HepG2 (cell line): ENCODE results near the gene ZNF792. TPM values are rescaled to one million over a fixed set of nuclear protein-coding genes. Genes with fewer than 3 reads are reported as not detected.
A peak's percentile ranks its signal among the peaks of the same experiment; 100 is the strongest.

Experiments used
- KAT8 ChIP-seq: IDR thresholded peaks from 2 replicates; pipeline ENCODE4 v1.6.1; 2016; ENCODE audit warnings: missing genetic modification reagents, missing compliant biosample characterization
- KDM4B ChIP-seq: sonication (generic); formaldehyde crosslinking; IDR thresholded peaks from 2 replicates; pipeline ENCODE4 v1.4.0; 2020; ENCODE audit warnings: missing genetic modification reagents
- MEIS2 ChIP-seq: sonication (generic); formaldehyde crosslinking; IDR thresholded peaks from 2 replicates; pipeline ENCODE4 v1.9.0; 2021; ENCODE audit warnings: mild to moderate bottlenecking, missing genetic modification reagents
- MTA1 ChIP-seq: sonication (generic); formaldehyde crosslinking; IDR thresholded peaks from 2 replicates; pipeline ENCODE4 v1.4.0; 2020; ENCODE audit warnings: missing genetic modification reagents, mild to moderate bottlenecking, borderline replicate concordance
- RBFOX2 ChIP-seq: fragments of 200-400 bp; formaldehyde crosslinking; IDR thresholded peaks from 2 replicates; pipeline ENCODE4 v1.6.1; 2017; ENCODE audit warnings: low read depth, mild to moderate bottlenecking, low read length
- ZNF180 ChIP-seq: sonication (generic); formaldehyde crosslinking; IDR thresholded peaks from 2 replicates; pipeline ENCODE4 v1.4.0; 2020; ENCODE audit warnings: low read depth, missing genetic modification reagents, borderline replicate concordance
- polyA plus RNA-seq, 8 experiments: library from polyadenylated mRNA; depleted of rRNA in 3 of 8; stranded (reverse) in 7 of 8; unstranded in 1 of 8; fragments of >200 nt; fragmentation: Illumina TruSeq in 4 of 8; extraction: Trizol in 4 of 8; gene quantifications; 2 replicates each; pipeline versions ENCODE4 v1.2.1 to v1.2.3, GENCODE V29; 2011 to 2016; ENCODE audit warnings: low read depth in 4 of 8, missing spikeins in 1 of 8, mixed read lengths in 1 of 8; ENCODE audit not compliant: insufficient read depth in 1 of 8
- total RNA-seq, 5 experiments: library from RNA; depleted of rRNA; stranded (reverse); fragments of >200 nt; fragmentation: Illumina TruSeq; extraction: Trizol; gene quantifications; 2 replicates each; pipeline ENCODE4 v1.2.3, GENCODE V29; 2016; ENCODE audit warnings: low read depth in 1 of 5
- TF ChIP-seq, protein P1 (sequence below): sonication (generic); formaldehyde crosslinking; IDR thresholded peaks from 2 replicates; pipeline ENCODE4 v1.4.0; 2020; ENCODE audit warnings: missing genetic modification reagents
- TF ChIP-seq, protein P2 (sequence below): sonication (generic); formaldehyde crosslinking; IDR thresholded peaks from 2 replicates; pipeline ENCODE4 v1.4.0; 2020; ENCODE audit warnings: low read depth, mild to moderate bottlenecking, missing genetic modification reagents
- TF ChIP-seq, protein P3 (sequence below): sonication (generic); formaldehyde crosslinking; IDR thresholded peaks from 2 replicates; pipeline ENCODE4 v1.4.0; 2020; ENCODE audit warnings: mild to moderate bottlenecking, missing genetic modification reagents, borderline replicate concordance

Gene ZNF792
- total and polyA plus RNA-seq, 2 of the 13 experiments (the other 11 are each of a cell fraction or from before 2014, with no cell fraction given) = 5.5 to 11.5 TPM

DNA sequence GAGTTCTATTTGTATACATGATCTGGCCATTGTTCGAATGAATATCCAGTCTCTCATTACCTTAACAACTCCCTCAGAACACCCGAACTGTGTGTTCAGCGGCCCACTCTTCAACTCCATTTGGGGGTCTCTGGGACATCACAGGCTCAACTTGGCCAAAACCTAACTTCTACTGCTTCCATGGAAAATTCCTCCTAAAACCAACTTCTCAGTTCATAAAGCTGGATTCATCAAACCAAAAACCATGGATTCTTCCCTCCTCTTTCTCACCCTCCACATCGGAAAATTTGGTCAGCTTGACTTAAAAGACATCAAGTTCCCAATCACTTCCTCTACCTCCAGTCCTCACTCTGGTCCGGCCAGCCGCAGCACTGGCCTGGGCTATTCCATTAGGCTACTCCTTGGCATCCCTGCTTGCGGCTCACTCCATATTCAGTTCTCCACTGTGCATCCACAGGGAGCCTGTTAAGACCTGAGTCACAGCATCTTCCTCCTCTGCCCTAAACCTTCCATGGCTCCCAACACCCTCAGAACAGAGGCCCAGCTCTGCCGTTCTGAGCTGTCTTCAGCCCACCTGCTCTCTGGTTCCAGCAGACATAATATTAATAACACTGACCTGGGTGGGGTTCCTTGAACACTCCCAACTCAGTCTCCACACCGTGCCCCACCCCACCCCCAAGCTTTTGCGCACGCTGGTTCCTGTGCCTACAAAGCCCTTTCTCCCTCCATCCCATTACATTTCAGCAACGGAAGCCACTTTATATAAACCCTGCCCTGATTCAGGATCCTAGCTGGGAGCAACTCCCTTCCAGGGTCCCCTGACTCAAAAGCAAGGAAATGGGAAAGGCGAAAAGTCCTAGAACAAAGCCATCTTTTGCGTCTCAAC lies 1.1 kb downstream of the ZNF792 start (continued):
- TF ChIP-seq, protein P1, sequence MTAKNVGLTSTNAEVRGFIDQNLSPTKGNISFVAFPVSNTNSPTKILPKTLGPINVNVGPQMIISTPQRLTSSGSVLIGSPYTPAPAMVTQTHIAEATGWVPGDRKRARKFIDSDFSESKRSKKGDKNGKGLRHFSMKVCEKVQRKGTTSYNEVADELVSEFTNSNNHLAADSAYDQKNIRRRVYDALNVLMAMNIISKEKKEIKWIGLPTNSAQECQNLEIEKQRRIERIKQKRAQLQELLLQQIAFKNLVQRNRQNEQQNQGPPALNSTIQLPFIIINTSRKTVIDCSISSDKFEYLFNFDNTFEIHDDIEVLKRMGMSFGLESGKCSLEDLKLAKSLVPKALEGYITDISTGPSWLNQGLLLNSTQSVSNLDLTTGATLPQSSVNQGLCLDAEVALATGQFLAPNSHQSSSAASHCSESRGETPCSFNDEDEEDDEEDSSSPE (CRISPR knock-in tag) = peak; percentile 42; the same call in 1 of the 2 replicates
- TF ChIP-seq ZNF180 (CRISPR knock-in tag) (no peak), RBFOX2 (0 out of 2 replicates have a peak, but pooled peaks have one; percentile 47), MEIS2 (CRISPR knock-in tag) (no peak), KDM4B (no peak), MTA1 (CRISPR knock-in tag) (no peak), KAT8 (CRISPR knock-in tag) (0 out of 2 replicates have a peak, but pooled peaks have one; percentile 4)
- TF ChIP-seq, protein P2, sequence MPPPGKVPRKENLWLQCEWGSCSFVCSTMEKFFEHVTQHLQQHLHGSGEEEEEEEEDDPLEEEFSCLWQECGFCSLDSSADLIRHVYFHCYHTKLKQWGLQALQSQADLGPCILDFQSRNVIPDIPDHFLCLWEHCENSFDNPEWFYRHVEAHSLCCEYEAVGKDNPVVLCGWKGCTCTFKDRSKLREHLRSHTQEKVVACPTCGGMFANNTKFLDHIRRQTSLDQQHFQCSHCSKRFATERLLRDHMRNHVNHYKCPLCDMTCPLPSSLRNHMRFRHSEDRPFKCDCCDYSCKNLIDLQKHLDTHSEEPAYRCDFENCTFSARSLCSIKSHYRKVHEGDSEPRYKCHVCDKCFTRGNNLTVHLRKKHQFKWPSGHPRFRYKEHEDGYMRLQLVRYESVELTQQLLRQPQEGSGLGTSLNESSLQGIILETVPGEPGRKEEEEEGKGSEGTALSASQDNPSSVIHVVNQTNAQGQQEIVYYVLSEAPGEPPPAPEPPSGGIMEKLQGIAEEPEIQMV (CRISPR knock-in tag) = peak; percentile 99
- TF ChIP-seq, protein P3, sequence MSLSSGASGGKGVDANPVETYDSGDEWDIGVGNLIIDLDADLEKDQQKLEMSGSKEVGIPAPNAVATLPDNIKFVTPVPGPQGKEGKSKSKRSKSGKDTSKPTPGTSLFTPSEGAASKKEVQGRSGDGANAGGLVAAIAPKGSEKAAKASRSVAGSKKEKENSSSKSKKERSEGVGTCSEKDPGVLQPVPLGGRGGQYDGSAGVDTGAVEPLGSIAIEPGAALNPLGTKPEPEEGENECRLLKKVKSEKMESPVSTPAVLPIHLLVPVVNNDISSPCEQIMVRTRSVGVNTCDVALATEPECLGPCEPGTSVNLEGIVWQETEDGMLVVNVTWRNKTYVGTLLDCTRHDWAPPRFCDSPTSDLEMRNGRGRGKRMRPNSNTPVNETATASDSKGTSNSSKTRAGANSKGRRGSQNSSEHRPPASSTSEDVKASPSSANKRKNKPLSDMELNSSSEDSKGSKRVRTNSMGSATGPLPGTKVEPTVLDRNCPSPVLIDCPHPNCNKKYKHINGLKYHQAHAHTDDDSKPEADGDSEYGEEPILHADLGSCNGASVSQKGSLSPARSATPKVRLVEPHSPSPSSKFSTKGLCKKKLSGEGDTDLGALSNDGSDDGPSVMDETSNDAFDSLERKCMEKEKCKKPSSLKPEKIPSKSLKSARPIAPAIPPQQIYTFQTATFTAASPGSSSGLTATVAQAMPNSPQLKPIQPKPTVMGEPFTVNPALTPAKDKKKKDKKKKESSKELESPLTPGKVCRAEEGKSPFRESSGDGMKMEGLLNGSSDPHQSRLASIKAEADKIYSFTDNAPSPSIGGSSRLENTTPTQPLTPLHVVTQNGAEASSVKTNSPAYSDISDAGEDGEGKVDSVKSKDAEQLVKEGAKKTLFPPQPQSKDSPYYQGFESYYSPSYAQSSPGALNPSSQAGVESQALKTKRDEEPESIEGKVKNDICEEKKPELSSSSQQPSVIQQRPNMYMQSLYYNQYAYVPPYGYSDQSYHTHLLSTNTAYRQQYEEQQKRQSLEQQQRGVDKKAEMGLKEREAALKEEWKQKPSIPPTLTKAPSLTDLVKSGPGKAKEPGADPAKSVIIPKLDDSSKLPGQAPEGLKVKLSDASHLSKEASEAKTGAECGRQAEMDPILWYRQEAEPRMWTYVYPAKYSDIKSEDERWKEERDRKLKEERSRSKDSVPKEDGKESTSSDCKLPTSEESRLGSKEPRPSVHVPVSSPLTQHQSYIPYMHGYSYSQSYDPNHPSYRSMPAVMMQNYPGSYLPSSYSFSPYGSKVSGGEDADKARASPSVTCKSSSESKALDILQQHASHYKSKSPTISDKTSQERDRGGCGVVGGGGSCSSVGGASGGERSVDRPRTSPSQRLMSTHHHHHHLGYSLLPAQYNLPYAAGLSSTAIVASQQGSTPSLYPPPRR (CRISPR knock-in tag) = 0 out of 2 replicates have a peak, but pooled peaks have one; percentile 3
- TF ChIP-seq, all 625 proteins: peak for 40
